Mesothelial cell of epicardium (in vitro differentiated cells): ENCODE data around the gene TMED6. TPM values are rescaled to one million over a fixed set of nuclear protein-coding genes. Genes with fewer than 3 reads are reported as not detected.
"Not testable (repeated sequence)": the region's sequence is repeated elsewhere in the genome, so short reads cannot be mapped to it uniquely, and the experiment has no call there.

Experiments
- DNase-seq, 2 experiments: peaks; one replicate each; pipeline ENCODE4 v3.0.0; 2021; ENCODE audit warnings: low spot score in 2 of 2; ENCODE audit not compliant: unreplicated experiment in 2 of 2
- H3K27ac Mint-ChIP-seq: 2 replicates; pipeline ENCODE4 v1.8.0; 2021; ENCODE audit warnings: mixed read lengths
- H3K27me3 Mint-ChIP-seq: 2 replicates; pipeline ENCODE4 v1.8.0; 2021; ENCODE audit warnings: low read depth, mixed read lengths
- H3K36me3 Mint-ChIP-seq: 2 replicates; pipeline ENCODE4 v1.8.0; 2021; ENCODE audit warnings: mixed read lengths
- H3K4me1 Mint-ChIP-seq: 2 replicates; pipeline ENCODE4 v1.8.0; 2021; ENCODE audit warnings: mixed read lengths
- H3K4me3 Mint-ChIP-seq: 2 replicates; pipeline ENCODE4 v1.8.0; 2021; ENCODE audit warnings: mild to moderate bottlenecking, moderate library complexity, mixed read lengths
- H3K9me3 Mint-ChIP-seq: 2 replicates; pipeline ENCODE4 v1.8.0; 2021; ENCODE audit warnings: mixed read lengths
- total RNA-seq: library from RNA; stranded (reverse); gene quantifications from 3 replicates; pipeline ENCODE4 v1.2.1, GENCODE V29; 2021
- TF ChIP-seq, protein P1 (sequence below): fragments of 200-600 bp; sonication (generic); IDR thresholded peaks from one replicate; pipeline ENCODE4 v1.5.0; 2021; ENCODE audit warnings: antibody characterized with exemption; ENCODE audit not compliant: unreplicated experiment

The TMED6 gene
- total RNA-seq, 1 donor from 2014 or later = 1.7 TPM

DNA sequence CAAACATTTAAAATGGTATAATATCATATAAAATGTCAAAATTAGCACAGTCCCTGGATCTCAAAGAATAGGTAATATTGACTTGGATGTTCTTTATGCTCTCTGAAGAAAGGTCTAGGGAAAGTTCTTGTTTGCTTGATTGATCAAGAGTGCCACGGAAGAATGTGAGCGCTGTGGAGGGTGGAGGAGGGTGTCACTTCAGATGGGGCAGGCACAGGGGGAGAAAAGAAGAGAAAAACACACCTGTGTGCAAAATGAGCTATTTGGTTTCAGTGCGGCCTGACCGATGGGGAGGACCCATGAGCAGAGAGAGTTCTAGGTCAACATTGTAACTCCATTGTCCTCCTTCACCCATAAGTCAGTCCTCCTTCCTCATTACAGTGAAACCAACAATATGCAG is 49.3 kb downstream of the TMED6 start:
- TF ChIP-seq, protein P1, sequence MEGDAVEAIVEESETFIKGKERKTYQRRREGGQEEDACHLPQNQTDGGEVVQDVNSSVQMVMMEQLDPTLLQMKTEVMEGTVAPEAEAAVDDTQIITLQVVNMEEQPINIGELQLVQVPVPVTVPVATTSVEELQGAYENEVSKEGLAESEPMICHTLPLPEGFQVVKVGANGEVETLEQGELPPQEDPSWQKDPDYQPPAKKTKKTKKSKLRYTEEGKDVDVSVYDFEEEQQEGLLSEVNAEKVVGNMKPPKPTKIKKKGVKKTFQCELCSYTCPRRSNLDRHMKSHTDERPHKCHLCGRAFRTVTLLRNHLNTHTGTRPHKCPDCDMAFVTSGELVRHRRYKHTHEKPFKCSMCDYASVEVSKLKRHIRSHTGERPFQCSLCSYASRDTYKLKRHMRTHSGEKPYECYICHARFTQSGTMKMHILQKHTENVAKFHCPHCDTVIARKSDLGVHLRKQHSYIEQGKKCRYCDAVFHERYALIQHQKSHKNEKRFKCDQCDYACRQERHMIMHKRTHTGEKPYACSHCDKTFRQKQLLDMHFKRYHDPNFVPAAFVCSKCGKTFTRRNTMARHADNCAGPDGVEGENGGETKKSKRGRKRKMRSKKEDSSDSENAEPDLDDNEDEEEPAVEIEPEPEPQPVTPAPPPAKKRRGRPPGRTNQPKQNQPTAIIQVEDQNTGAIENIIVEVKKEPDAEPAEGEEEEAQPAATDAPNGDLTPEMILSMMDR = no peak
- H3K36me3 Mint-ChIP-seq = peaks cover 16% of the 10 kb centered on the region
- no peaks in the 10 kb centered on the region for H3K4me1 Mint-ChIP-seq
- no peak overlapping the region for H3K4me3 Mint-ChIP-seq
- no peaks in the 10 kb centered on the region for H3K27me3 Mint-ChIP-seq
- H3K27ac Mint-ChIP-seq = no peak overlapping the region
- peak in 1 of 2 experiments; percentile 1 for DNase-seq
- H3K9me3 Mint-ChIP-seq = no peaks in the 10 kb centered on the region

DNA sequence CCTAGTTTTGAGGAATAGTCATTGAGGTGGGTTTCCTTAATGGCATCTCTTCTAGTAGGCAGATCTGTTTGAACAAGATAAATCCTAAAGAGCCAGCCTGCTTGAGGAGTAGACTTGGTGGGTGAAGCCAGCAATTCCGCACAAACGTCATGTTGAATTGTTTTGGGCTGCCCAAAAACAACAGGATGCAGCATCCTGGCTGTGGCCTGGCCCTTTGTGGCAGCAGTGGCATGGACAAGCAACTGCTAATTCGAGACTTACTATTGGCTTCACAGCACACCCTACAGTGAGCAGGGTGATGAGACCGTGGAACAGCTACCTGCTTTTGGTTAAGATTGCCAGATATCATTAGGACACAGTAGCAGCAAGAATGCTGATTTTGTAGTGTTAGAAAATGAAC is 49.7 kb downstream of the TMED6 start:
- Mint-ChIP-seq H3K4me3 (no peak overlapping the region), H3K36me3 (peaks cover 16% of the 10 kb centered on the region), H3K9me3 (no peaks in the 10 kb centered on the region), H3K27me3 (no peaks in the 10 kb centered on the region), H3K4me1 (no peaks in the 10 kb centered on the region), H3K27ac (no peak overlapping the region)
- DNase-seq = peak in 1 of 2 experiments; percentile 26
- TF ChIP-seq, protein P1 = no peak

DNA sequence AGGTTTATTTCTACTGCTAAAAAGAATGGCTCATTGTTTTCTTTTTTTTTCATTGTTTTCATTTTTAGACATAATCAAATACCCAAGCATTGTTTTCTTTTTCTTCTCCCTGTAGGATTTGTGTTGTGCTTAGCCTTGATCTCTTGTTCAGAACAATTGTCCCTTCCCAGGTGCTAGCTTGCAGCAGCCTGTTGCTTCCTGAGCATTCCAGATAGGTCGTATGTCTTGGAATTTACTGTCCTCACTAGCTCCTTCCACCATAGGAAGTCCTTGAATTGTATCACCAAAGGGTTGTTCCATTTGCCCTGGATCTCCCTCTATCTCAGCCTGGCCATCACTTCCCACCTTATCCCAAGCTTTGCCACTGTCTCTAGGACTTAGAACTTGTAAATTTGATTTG is 50.4 kb downstream of the TMED6 start:
- no peak overlapping the region for H3K4me3 Mint-ChIP-seq
- H3K27me3 Mint-ChIP-seq = no peaks in the 10 kb centered on the region
- peaks cover 17% of the 10 kb centered on the region for H3K36me3 Mint-ChIP-seq
- H3K27ac Mint-ChIP-seq = no peak overlapping the region
- no peak for DNase-seq
- no peaks in the 10 kb centered on the region for H3K4me1 Mint-ChIP-seq
- no peaks in the 10 kb centered on the region for H3K9me3 Mint-ChIP-seq
- TF ChIP-seq, protein P1 = no peak

DNA sequence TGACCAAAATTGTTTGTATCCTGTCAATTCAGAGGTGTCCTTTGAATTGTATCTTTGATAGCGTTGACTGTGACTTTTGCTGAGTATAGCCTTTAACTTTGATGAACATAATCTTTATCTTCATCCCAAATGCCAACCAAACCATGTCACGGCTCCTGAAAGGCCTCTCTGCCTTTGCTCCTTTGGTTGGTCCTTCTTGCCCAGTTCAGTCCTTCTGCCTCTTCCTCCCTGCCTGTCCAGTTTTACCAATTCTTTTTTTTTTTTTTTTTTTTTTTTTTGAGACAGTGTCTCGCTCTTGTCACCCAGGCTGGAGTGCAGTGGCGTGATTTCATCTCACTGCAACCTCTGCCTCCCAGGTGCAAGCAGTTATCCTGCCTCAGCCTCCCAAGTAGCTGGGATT is 53.3 kb downstream of the TMED6 start:
- H3K9me3 Mint-ChIP-seq = no peaks in the 10 kb centered on the region
- no peak for DNase-seq
- H3K36me3 Mint-ChIP-seq = peaks cover 16% of the 10 kb centered on the region
- H3K27ac Mint-ChIP-seq = no peak overlapping the region
- no peaks in the 10 kb centered on the region for H3K4me1 Mint-ChIP-seq
- TF ChIP-seq, protein P1 = no peak
- no peaks in the 10 kb centered on the region for H3K27me3 Mint-ChIP-seq
- no peak overlapping the region for H3K4me3 Mint-ChIP-seq

DNA sequence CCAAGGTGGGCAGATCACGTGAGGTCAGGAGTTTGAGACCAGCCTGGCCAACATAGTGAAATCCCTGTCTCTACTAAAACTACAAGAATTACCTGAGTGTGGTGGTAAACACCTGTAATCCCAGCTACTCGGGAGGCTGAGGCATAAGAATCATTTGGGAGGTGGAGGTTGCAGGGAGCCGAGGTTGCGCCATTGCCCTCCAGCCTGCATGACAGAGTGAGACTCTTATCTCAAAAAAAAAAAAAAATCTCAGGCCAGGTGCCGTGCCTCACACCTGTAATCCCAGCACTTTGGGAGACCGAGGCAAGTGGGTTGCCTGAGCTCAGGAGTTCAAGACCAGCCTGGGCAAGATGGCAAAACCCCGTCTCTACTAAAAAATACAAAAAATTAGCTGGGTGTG is 54.8 kb downstream of the TMED6 start:
- H3K36me3 Mint-ChIP-seq = peaks cover 16% of the 10 kb centered on the region
- H3K9me3 Mint-ChIP-seq, H3K27ac Mint-ChIP-seq, H3K4me3 Mint-ChIP-seq, H3K27me3 Mint-ChIP-seq, DNase-seq, H3K4me1 Mint-ChIP-seq: not testable (repeated sequence)

DNA sequence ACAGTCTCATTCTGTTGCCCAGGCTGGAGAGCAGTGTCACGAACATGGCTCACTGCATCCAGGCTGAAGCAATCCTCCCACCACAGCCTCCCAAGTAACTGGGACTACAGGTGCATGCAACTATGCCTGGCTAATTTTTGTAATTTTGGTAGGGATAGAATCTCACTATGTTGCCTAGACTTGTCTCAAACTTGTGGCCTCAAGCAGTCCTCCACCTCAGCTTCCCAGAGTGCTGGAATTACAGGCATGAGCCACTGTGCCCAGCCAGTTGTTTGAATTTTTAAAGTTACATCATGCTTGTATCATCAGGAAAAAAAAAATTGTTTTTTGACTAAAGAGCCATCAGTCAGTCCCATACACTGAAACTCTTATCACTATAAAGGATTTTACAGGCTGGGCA is 57.5 kb downstream of the TMED6 start:
- Mint-ChIP-seq H3K4me3 (no peak overlapping the region), H3K27me3 (no peaks in the 10 kb centered on the region), H3K27ac (no peak overlapping the region), H3K36me3 (peaks cover 8% of the 10 kb centered on the region), H3K4me1 (no peaks in the 10 kb centered on the region), H3K9me3 (no peaks in the 10 kb centered on the region)
- TF ChIP-seq, protein P1 = no peak
- DNase-seq = no peak
